PFSK-1 (cell line): Measurements from ENCODE around the gene LRRD1. TPM values are rescaled to one million over a fixed set of nuclear protein-coding genes. Genes with fewer than 3 reads are reported as not detected.
A peak's percentile ranks its signal among the peaks of the same experiment; 100 is the strongest.

Source experiments
- FOXP2 ChIP-seq: optimal IDR thresholded peaks from 2 replicates; pipeline ENCODE3; 2011; ENCODE audit warnings: borderline replicate concordance, control low read depth, inconsistent platforms; ENCODE audit not compliant: insufficient read depth; ENCODE audit errors: extremely low read length, extremely low read depth
- POLR2AphosphoS5 ChIP-seq: IDR thresholded peaks from 2 replicates; pipeline ENCODE4 v1.6.1; 2012; ENCODE audit warnings: low read depth, mild to moderate bottlenecking, control low read depth, low read length, moderate library complexity
- SIN3A ChIP-seq: IDR thresholded peaks from 2 replicates; pipeline ENCODE4 v1.6.1; 2012; ENCODE audit warnings: mild to moderate bottlenecking, low read length, moderate library complexity, borderline replicate concordance; ENCODE audit not compliant: insufficient read depth
- TAF1 ChIP-seq: IDR thresholded peaks from 2 replicates; pipeline ENCODE4 v1.6.1; 2012; ENCODE audit warnings: low read length, control low read depth, borderline replicate concordance; ENCODE audit not compliant: insufficient read depth
- polyA plus RNA-seq: library from polyadenylated mRNA; unstranded; fragments of >200 nt; gene quantifications from one replicate; pipeline ENCODE4 v1.2.1, GENCODE V29; 2012; ENCODE audit warnings: low read depth, missing spikeins; ENCODE audit not compliant: insufficient read length
- TF ChIP-seq, protein P1 (sequence below), 2 experiments: IDR thresholded peaks; 2 replicates each; pipeline versions ENCODE4 v1.6.1 to v1.8.0; 2011 to 2012; ENCODE audit warnings: low read depth in 2 of 2, low read length in 2 of 2, control low read depth in 1 of 2, inconsistent platforms in 1 of 2, mild to moderate bottlenecking in 1 of 2, moderate library complexity in 1 of 2; ENCODE audit not compliant: insufficient read depth in 1 of 2

LRRD1 gene
- not detected for polyA plus RNA-seq

- TF ChIP-seq FOXP2: peak; percentile 74
- no peak for TF ChIP-seq POLR2AphosphoS5
Observed at GRCh38 chr7:92178928-92179924, at the start of gene LRRD1. LRRD1 (minus strand) TSS chr7:92179142; CDS start chr7:92165202, 13,940 bp downstream.

- TF ChIP-seq, protein P1, sequence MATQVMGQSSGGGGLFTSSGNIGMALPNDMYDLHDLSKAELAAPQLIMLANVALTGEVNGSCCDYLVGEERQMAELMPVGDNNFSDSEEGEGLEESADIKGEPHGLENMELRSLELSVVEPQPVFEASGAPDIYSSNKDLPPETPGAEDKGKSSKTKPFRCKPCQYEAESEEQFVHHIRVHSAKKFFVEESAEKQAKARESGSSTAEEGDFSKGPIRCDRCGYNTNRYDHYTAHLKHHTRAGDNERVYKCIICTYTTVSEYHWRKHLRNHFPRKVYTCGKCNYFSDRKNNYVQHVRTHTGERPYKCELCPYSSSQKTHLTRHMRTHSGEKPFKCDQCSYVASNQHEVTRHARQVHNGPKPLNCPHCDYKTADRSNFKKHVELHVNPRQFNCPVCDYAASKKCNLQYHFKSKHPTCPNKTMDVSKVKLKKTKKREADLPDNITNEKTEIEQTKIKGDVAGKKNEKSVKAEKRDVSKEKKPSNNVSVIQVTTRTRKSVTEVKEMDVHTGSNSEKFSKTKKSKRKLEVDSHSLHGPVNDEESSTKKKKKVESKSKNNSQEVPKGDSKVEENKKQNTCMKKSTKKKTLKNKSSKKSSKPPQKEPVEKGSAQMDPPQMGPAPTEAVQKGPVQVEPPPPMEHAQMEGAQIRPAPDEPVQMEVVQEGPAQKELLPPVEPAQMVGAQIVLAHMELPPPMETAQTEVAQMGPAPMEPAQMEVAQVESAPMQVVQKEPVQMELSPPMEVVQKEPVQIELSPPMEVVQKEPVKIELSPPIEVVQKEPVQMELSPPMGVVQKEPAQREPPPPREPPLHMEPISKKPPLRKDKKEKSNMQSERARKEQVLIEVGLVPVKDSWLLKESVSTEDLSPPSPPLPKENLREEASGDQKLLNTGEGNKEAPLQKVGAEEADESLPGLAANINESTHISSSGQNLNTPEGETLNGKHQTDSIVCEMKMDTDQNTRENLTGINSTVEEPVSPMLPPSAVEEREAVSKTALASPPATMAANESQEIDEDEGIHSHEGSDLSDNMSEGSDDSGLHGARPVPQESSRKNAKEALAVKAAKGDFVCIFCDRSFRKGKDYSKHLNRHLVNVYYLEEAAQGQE (IDR thresholded peaks at IDR 0.05; ENCODE audit: insufficient read depth in 1 of 2, low read depth in 2 of 2, low read length in 2 of 2): no peak
- no peak for TF ChIP-seq SIN3A
- TF ChIP-seq POLR2AphosphoS5: no peak
- no peak for TF ChIP-seq TAF1
- TF ChIP-seq FOXP2: no peak
Observed at GRCh38 chr7:92228742-92229141, 49.8 kb upstream of the LRRD1 start.

GRCh38 chr7:92228100-92228499 is 49.2 kb upstream of the LRRD1 start:
- TF ChIP-seq POLR2AphosphoS5: no peak
- no peak for TF ChIP-seq FOXP2
- no peak for TF ChIP-seq SIN3A
- TF ChIP-seq, protein P1 (IDR thresholded peaks at IDR 0.05; ENCODE audit: insufficient read depth in 1 of 2, low read depth in 2 of 2, low read length in 2 of 2): no peak
- TF ChIP-seq TAF1: no peak

DNA sequence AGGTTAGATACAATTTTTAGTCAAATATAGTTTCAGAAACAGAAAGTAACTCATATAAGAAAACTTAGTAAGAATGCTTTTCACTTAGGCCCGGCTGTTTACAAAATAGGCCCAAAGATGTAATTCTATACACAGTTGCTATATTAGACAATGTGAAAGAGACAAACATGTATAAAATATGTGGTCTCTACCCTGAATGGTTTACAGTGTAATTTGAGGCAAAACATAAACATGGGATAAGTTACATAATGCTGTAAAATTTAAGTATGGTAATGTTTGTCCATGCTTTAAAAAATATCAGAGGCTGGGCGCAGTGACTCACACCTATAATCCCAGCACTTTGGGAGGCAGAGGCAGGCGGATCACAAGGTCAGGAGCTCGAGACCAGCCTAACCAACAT is 48.0 kb upstream of the LRRD1 start:
- TF ChIP-seq SIN3A: no peak
- TF ChIP-seq FOXP2: no peak
- no peak for TF ChIP-seq TAF1
- TF ChIP-seq, protein P1 (IDR thresholded peaks at IDR 0.05; ENCODE audit: insufficient read depth in 1 of 2, low read depth in 2 of 2, low read length in 2 of 2): no peak
- no peak for TF ChIP-seq POLR2AphosphoS5

GRCh38 chr7:92221766-92222165 is 42.8 kb upstream of the LRRD1 start:
- TF ChIP-seq SIN3A (no peak), POLR2AphosphoS5 (no peak), TAF1 (no peak), FOXP2 (no peak)
- TF ChIP-seq, protein P1 (IDR thresholded peaks at IDR 0.05; ENCODE audit: insufficient read depth in 1 of 2, low read depth in 2 of 2, low read length in 2 of 2): no peak
